K562 (cell line): Measurements from ENCODE around the gene NAA80. TPM values are rescaled to one million over a fixed set of nuclear protein-coding genes. Genes with fewer than 3 reads are reported as not detected.
A peak's percentile ranks its signal among the peaks of the same experiment; 100 is the strongest.

Experiments used
- BACH1 ChIP-seq: fragments of 200-800 bp; sonication (Bioruptor generic); IDR thresholded peaks from 2 replicates; pipeline ENCODE4 v1.6.1; 2016; ENCODE audit warnings: missing genetic modification characterization, missing compliant biosample characterization
- CREB3L1 ChIP-seq: fragments of 450-650 bp; IDR thresholded peaks from 2 replicates; pipeline ENCODE4 v1.6.1; 2014; ENCODE audit warnings: low read depth, mild to moderate bottlenecking, moderate library complexity, borderline replicate concordance
- FOXK2 ChIP-seq, 2 experiments: fragments of 450-650 bp; IDR thresholded peaks in 1 of 2; conservative IDR thresholded peaks in 1 of 2; 2 replicates each; pipeline ENCODE4 v1.6.1; 2016; ENCODE audit warnings: low read depth in 2 of 2, mild to moderate bottlenecking in 1 of 2
- GABPB2 ChIP-seq: fragments of 250-450 bp; sonication (Bioruptor Pico); conservative IDR thresholded peaks from 2 replicates; pipeline ENCODE4 v1.5.1; 2021; ENCODE audit warnings: mild to moderate bottlenecking
- HLTF ChIP-seq: fragments of 450-650 bp; IDR thresholded peaks from 2 replicates; pipeline ENCODE4 v1.6.1; 2016
- JUNB ChIP-seq: fragments of 450-650 bp; formaldehyde crosslinking; conservative IDR thresholded peaks from 2 replicates; pipeline ENCODE4 v1.4.0; 2020; ENCODE audit warnings: mild to moderate bottlenecking
- KLF10 ChIP-seq: fragments of 250-450 bp; sonication (Bioruptor Pico); IDR thresholded peaks from 2 replicates; pipeline ENCODE4 v1.6.1; 2021; ENCODE audit warnings: matching md5 sums
- NFE2 ChIP-seq: IDR thresholded peaks from 2 replicates; pipeline ENCODE4 v1.6.1; 2014; ENCODE audit warnings: antibody characterized with exemption, low read depth
- PATZ1 ChIP-seq: fragments of 250-450 bp; sonication (Bioruptor Pico); IDR thresholded peaks from 2 replicates; pipeline ENCODE4 v1.5.0; 2020; ENCODE audit warnings: mild to moderate bottlenecking, borderline replicate concordance
- PML ChIP-seq: IDR thresholded peaks from 2 replicates; pipeline ENCODE4 v1.6.1; 2012; ENCODE audit warnings: low read length, inconsistent platforms
- RBM34 ChIP-seq: fragments of 200-400 bp; formaldehyde crosslinking; IDR thresholded peaks from 2 replicates; pipeline ENCODE4 v1.6.1; 2018; ENCODE audit warnings: low read length, borderline replicate concordance; ENCODE audit not compliant: insufficient read depth
- RCOR1 ChIP-seq, 2 experiments: IDR thresholded peaks; 2 replicates each; pipeline ENCODE4 v1.6.1; 2012; ENCODE audit warnings: low read depth in 2 of 2, low read length in 2 of 2, borderline replicate concordance in 1 of 2, improper control_type of control experiment in 1 of 2
- RFX7 ChIP-seq: fragments of 250-450 bp; sonication (Bioruptor Pico); IDR thresholded peaks from 2 replicates; pipeline ENCODE4 v1.5.1; 2021; ENCODE audit warnings: mild to moderate bottlenecking
- SIX5 ChIP-seq, 2 experiments: IDR thresholded peaks; 2 replicates each; pipeline ENCODE4 v1.6.1; 2011; ENCODE audit warnings: low read length in 2 of 2, borderline replicate concordance in 1 of 2, low read depth in 1 of 2, mild to moderate bottlenecking in 1 of 2, moderate library complexity in 1 of 2; ENCODE audit not compliant: insufficient read depth in 1 of 2
- SMARCB1 ChIP-seq: IDR thresholded peaks from 2 replicates; pipeline ENCODE4 v1.6.1; 2011; ENCODE audit warnings: improper control_type of control experiment, low read depth; ENCODE audit not compliant: insufficient read length
- SP2 ChIP-seq: IDR thresholded peaks from 2 replicates; pipeline ENCODE4 v1.6.1; 2011; ENCODE audit warnings: mild to moderate bottlenecking, low read depth, low read length, moderate library complexity; ENCODE audit not compliant: poor library complexity, severe bottlenecking; ENCODE audit errors: extremely low read depth
- SREBF1 ChIP-seq: fragments of 150-350 bp; IDR thresholded peaks from 2 replicates; pipeline ENCODE4 v1.6.1; 2014; ENCODE audit warnings: antibody characterized with exemption, low read depth, low read length, borderline replicate concordance
- TARDBP ChIP-seq: fragments of 450-650 bp; IDR thresholded peaks from 2 replicates; pipeline ENCODE4 v1.6.1; 2016
- TCF7 ChIP-seq: sonication (generic); IDR thresholded peaks from 2 replicates; pipeline ENCODE4 v1.6.1; 2016; ENCODE audit warnings: antibody characterized with exemption, borderline replicate concordance
- TRIM28 ChIP-seq: fragments of 450-650 bp; IDR thresholded peaks from 2 replicates; pipeline ENCODE4 v1.6.1; 2017
- ZFX ChIP-seq: sonication (generic); formaldehyde crosslinking; IDR thresholded peaks from 2 replicates; pipeline ENCODE4 v1.8.0; 2022; ENCODE audit warnings: mild to moderate bottlenecking, missing genetic modification reagents, moderate library complexity
- ZNF24 ChIP-seq: fragments of 450-650 bp; IDR thresholded peaks from 2 replicates; pipeline ENCODE4 v1.6.1; 2016
- ZNF324 ChIP-seq: fragments of 250-450 bp; sonication (Bioruptor Pico); IDR thresholded peaks from 2 replicates; pipeline ENCODE4 v1.4.0; 2020; ENCODE audit warnings: mild to moderate bottlenecking
- ZSCAN32 ChIP-seq: fragments of 450-650 bp; formaldehyde crosslinking; IDR thresholded peaks from 2 replicates; pipeline ENCODE4 v1.4.0; 2020; ENCODE audit warnings: mild to moderate bottlenecking, moderate library complexity
- polyA plus RNA-seq, 8 experiments: library from polyadenylated mRNA; depleted of rRNA in 4 of 8; stranded (reverse) in 5 of 8; unstranded in 3 of 8; fragments of >200 nt; fragmentation: Nextera tagmentation in 2 of 8; fragmentation: Illumina TruSeq in 1 of 8; extraction: Ambion mirVana in 2 of 8; extraction: Trizol in 1 of 8; gene quantifications; 2 replicates each; pipeline versions ENCODE4 v1.2.1 to v1.2.3, GENCODE V29; 2011 to 2014; ENCODE audit warnings: inconsistent platforms in 1 of 8, missing spikeins in 1 of 8
- total RNA-seq, 7 experiments: library from RNA; depleted of rRNA in 6 of 7; stranded (reverse); fragments of >200 nt in 6 of 7; fragmentation: Illumina TruSeq in 2 of 7; extraction: Trizol in 2 of 7; gene quantifications; 2 replicates each; pipeline versions ENCODE4 v1.2.1 to v1.2.3, GENCODE V29; 2011 to 2021; ENCODE audit warnings: low replicate concordance in 1 of 7
- TF ChIP-seq, protein P1 (sequence below): sonication (generic); formaldehyde crosslinking; IDR thresholded peaks from 2 replicates; pipeline ENCODE4 v1.8.1; 2023; ENCODE audit warnings: mild to moderate bottlenecking, missing genetic modification reagents

The NAA80 gene
- total and polyA plus RNA-seq, 9 of the 15 experiments (the other 6 are each of a cell fraction or from before 2014, with no cell fraction given) = 0.82 to 24.0 (median 8.6) TPM

DNA sequence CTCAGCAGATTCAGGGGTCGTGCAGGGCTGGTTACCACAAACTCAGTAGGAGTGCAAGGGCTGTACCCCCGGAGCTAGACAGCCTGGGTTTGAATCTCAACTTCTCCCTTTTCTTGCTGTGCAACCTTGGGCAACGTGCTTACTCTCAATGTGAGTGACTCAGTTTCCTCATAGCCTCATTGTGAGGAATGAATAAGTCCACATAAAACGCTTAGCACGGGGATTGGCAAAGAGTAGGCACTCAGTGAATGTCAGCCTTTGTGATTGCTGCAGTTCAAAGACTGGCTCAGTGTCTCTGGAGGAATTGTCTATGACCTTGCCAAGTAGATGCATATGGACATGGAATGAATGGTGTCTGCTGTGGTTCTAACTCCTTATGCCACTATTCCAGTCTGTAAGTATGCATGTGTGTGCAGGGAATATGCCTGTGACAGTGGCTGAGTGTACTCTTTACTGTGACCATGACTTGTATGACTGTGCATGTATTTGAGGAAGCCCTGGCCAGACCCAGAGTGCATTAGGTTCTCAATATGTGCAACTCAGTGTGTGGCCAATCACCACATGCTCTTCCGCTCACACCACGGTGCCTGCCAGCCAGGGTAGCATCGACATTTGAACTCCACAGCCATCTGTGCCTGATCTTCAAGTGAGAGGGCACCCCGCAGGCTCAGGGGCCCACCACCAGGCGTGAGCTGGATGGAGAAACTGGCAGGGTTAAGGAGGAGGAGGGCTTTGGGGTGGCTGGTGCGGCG is 900 bp upstream of the NAA80 start (continued):
- no peak for TF ChIP-seq JUNB (CRISPR knock-in tag)
- TF ChIP-seq ZNF24 = no peak
- TF ChIP-seq PML = peak; percentile 47; the same call in 1 of the 2 replicates
- TF ChIP-seq SP2 = no peak
- TF ChIP-seq PATZ1 = no peak
- TF ChIP-seq HLTF = no peak
- TF ChIP-seq SIX5 (IDR thresholded peaks at IDR 0.05; ENCODE audit: borderline replicate concordance in 1 of 2, insufficient read depth in 1 of 2, low read depth in 1 of 2, low read length in 2 of 2) = no peak
- TF ChIP-seq FOXK2 (conservative IDR thresholded peaks at IDR 0.05 in 1 of 2, IDR thresholded peaks at IDR 0.05 in 1 of 2; ENCODE audit: low read depth in 2 of 2) = 0 out of 4 replicates have a peak, but pooled peaks of 1 of the 2 experiments have one; percentile 43
- TF ChIP-seq NFE2 = peak; percentile 70; the same call in 1 of the 2 replicates
- peak; percentile 23 for TF ChIP-seq ZFX (CRISPR knock-in tag)
- TF ChIP-seq RBM34 = no peak
- TF ChIP-seq GABPB2 = no peak
- TF ChIP-seq, protein P1, sequence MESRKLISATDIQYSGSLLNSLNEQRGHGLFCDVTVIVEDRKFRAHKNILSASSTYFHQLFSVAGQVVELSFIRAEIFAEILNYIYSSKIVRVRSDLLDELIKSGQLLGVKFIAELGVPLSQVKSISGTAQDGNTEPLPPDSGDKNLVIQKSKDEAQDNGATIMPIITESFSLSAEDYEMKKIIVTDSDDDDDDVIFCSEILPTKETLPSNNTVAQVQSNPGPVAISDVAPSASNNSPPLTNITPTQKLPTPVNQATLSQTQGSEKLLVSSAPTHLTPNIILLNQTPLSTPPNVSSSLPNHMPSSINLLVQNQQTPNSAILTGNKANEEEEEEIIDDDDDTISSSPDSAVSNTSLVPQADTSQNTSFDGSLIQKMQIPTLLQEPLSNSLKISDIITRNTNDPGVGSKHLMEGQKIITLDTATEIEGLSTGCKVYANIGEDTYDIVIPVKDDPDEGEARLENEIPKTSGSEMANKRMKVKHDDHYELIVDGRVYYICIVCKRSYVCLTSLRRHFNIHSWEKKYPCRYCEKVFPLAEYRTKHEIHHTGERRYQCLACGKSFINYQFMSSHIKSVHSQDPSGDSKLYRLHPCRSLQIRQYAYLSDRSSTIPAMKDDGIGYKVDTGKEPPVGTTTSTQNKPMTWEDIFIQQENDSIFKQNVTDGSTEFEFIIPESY = peak; percentile 81; the same call in 1 of the 2 replicates
- TF ChIP-seq TRIM28 = no peak
- no peak for TF ChIP-seq KLF10 (CRISPR knock-in tag)
- 0 out of 2 replicates have a peak, but pooled peaks have one; percentile 33 for TF ChIP-seq TARDBP
- no peak for TF ChIP-seq TCF7
- no peak for TF ChIP-seq RCOR1 (IDR thresholded peaks at IDR 0.05; ENCODE audit: borderline replicate concordance in 1 of 2, low read depth in 2 of 2, low read length in 2 of 2)
- no peak for TF ChIP-seq ZSCAN32 (CRISPR knock-in tag)
- TF ChIP-seq CREB3L1 = no peak
- TF ChIP-seq BACH1 = no peak
- TF ChIP-seq RFX7 = no peak
- 0 out of 2 replicates have a peak, but pooled peaks have one; percentile 13 for TF ChIP-seq ZNF324 (CRISPR knock-in tag)
- no peak for TF ChIP-seq SREBF1
- TF ChIP-seq SMARCB1 = no peak
